HEK293 (cell line): ENCODE data around the gene NINL.

ENCODE experiments used
- GLI2 ChIP-seq: fragments of 450-650 bp; formaldehyde crosslinking; IDR thresholded peaks from 2 replicates; pipeline ENCODE4; 2017; ENCODE audit warnings: missing biosample characterization, missing genetic modification characterization, low read depth, borderline replicate concordance
- YY1 ChIP-seq: fragments of 450-650 bp; formaldehyde crosslinking; IDR thresholded peaks from 2 replicates; pipeline ENCODE4 v1.5.1; 2018; ENCODE audit warnings: missing biosample characterization, missing genetic modification characterization
- ZBTB10 ChIP-seq: fragments of 450-650 bp; formaldehyde crosslinking; IDR thresholded peaks from 2 replicates; pipeline ENCODE4 v1.5.1; 2016; ENCODE audit warnings: missing biosample characterization, missing genetic modification characterization
- ZNF274 ChIP-seq, 2 experiments: fragments of 200-500 bp in 1 of 2; fragments of 450-650 bp in 1 of 2; sonication (Bioruptor generic) in 1 of 2; formaldehyde crosslinking in 1 of 2; IDR thresholded peaks; 2 replicates each; pipeline versions ENCODE4 v1.5.1 to v1.6.1; 2014 to 2016; ENCODE audit warnings: borderline replicate concordance in 1 of 2, inconsistent platforms in 1 of 2, low read length in 1 of 2, missing biosample characterization in 1 of 2, missing genetic modification characterization in 1 of 2
- ZNF280D ChIP-seq: fragments of 450-650 bp; formaldehyde crosslinking; IDR thresholded peaks from 2 replicates; pipeline ENCODE4 v1.5.1; 2016; ENCODE audit warnings: missing biosample characterization, missing genetic modification characterization
- ZNF510 ChIP-seq: fragments of 450-650 bp; formaldehyde crosslinking; IDR thresholded peaks from 2 replicates; pipeline ENCODE4 v1.5.1; 2018; ENCODE audit warnings: mild to moderate bottlenecking, missing genetic modification characterization, missing biosample characterization; ENCODE audit not compliant: insufficient replicate concordance
- ZNF560 ChIP-seq: fragments of 450-650 bp; formaldehyde crosslinking; IDR thresholded peaks from 2 replicates; pipeline ENCODE4 v1.5.1; 2017; ENCODE audit warnings: missing biosample characterization, missing genetic modification characterization, borderline replicate concordance
- ZNF830 ChIP-seq: fragments of 450-650 bp; IDR thresholded peaks from 2 replicates; pipeline ENCODE4 v1.5.0; 2018; ENCODE audit warnings: missing biosample characterization, missing genetic modification characterization, low read depth, mild to moderate bottlenecking, moderate library complexity
- TF ChIP-seq, protein P1 (sequence below): fragments of 450-650 bp; formaldehyde crosslinking; IDR thresholded peaks from 2 replicates; pipeline ENCODE4 v1.5.1; 2016; ENCODE audit warnings: missing biosample characterization, missing genetic modification characterization
- TF ChIP-seq, protein P2 (sequence below): fragments of 450-650 bp; formaldehyde crosslinking; IDR thresholded peaks from 2 replicates; pipeline ENCODE4 v1.5.1; 2016; ENCODE audit warnings: missing biosample characterization, missing genetic modification characterization, borderline replicate concordance

GRCh38 chr20:25533920-25534700, 51.2 kb downstream of the NINL start:
- TF ChIP-seq, protein P1, sequence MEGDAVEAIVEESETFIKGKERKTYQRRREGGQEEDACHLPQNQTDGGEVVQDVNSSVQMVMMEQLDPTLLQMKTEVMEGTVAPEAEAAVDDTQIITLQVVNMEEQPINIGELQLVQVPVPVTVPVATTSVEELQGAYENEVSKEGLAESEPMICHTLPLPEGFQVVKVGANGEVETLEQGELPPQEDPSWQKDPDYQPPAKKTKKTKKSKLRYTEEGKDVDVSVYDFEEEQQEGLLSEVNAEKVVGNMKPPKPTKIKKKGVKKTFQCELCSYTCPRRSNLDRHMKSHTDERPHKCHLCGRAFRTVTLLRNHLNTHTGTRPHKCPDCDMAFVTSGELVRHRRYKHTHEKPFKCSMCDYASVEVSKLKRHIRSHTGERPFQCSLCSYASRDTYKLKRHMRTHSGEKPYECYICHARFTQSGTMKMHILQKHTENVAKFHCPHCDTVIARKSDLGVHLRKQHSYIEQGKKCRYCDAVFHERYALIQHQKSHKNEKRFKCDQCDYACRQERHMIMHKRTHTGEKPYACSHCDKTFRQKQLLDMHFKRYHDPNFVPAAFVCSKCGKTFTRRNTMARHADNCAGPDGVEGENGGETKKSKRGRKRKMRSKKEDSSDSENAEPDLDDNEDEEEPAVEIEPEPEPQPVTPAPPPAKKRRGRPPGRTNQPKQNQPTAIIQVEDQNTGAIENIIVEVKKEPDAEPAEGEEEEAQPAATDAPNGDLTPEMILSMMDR (tag by site-specific recombination) = no peak
- TF ChIP-seq ZNF830 (no peak), ZNF280D (tag by site-specific recombination) (no peak), ZBTB10 (no peak), YY1 (no peak), ZNF510 (tag by site-specific recombination) (no peak), ZNF274 (IDR thresholded peaks at IDR 0.05; ENCODE audit: low read length) (no peak), ZNF274 (tag by site-specific recombination; IDR thresholded peaks at IDR 0.05; ENCODE audit: borderline replicate concordance) (no peak), ZNF560 (tag by site-specific recombination) (no peak), GLI2 (tag by site-specific recombination) (no peak)
- TF ChIP-seq, protein P2, sequence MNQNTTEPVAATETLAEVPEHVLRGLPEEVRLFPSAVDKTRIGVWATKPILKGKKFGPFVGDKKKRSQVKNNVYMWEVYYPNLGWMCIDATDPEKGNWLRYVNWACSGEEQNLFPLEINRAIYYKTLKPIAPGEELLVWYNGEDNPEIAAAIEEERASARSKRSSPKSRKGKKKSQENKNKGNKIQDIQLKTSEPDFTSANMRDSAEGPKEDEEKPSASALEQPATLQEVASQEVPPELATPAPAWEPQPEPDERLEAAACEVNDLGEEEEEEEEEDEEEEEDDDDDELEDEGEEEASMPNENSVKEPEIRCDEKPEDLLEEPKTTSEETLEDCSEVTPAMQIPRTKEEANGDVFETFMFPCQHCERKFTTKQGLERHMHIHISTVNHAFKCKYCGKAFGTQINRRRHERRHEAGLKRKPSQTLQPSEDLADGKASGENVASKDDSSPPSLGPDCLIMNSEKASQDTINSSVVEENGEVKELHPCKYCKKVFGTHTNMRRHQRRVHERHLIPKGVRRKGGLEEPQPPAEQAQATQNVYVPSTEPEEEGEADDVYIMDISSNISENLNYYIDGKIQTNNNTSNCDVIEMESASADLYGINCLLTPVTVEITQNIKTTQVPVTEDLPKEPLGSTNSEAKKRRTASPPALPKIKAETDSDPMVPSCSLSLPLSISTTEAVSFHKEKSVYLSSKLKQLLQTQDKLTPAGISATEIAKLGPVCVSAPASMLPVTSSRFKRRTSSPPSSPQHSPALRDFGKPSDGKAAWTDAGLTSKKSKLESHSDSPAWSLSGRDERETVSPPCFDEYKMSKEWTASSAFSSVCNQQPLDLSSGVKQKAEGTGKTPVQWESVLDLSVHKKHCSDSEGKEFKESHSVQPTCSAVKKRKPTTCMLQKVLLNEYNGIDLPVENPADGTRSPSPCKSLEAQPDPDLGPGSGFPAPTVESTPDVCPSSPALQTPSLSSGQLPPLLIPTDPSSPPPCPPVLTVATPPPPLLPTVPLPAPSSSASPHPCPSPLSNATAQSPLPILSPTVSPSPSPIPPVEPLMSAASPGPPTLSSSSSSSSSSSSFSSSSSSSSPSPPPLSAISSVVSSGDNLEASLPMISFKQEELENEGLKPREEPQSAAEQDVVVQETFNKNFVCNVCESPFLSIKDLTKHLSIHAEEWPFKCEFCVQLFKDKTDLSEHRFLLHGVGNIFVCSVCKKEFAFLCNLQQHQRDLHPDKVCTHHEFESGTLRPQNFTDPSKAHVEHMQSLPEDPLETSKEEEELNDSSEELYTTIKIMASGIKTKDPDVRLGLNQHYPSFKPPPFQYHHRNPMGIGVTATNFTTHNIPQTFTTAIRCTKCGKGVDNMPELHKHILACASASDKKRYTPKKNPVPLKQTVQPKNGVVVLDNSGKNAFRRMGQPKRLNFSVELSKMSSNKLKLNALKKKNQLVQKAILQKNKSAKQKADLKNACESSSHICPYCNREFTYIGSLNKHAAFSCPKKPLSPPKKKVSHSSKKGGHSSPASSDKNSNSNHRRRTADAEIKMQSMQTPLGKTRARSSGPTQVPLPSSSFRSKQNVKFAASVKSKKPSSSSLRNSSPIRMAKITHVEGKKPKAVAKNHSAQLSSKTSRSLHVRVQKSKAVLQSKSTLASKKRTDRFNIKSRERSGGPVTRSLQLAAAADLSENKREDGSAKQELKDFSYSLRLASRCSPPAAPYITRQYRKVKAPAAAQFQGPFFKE = no peak
